AG09309 (cell line): Measurements from ENCODE around the gene KIDINS220.

Source experiments
- DNase-seq: peaks from one replicate; pipeline ENCODE4 v3.0.0-alpha.2; 2010; ENCODE audit warnings: low read depth
- H3K4me3 ChIP-seq: 2 replicates; pipeline ENCODE4 v1.5.1; 2011; ENCODE audit warnings: mild to moderate bottlenecking, low read depth, low read length, moderate library complexity; ENCODE audit not compliant: control insufficient read depth
- CTCF ChIP-seq: IDR thresholded peaks from 2 replicates; pipeline ENCODE4 v1.5.1; 2011; ENCODE audit warnings: mild to moderate bottlenecking, low read depth, low read length, inconsistent platforms; ENCODE audit not compliant: insufficient read depth, control insufficient read depth; ENCODE audit errors: missing control alignments

Gene KIDINS220

GRCh38 chr2:8877894-8878293 is 40.5 kb upstream of the KIDINS220 start:
- no peak for DNase-seq
- no peak for TF ChIP-seq CTCF
- H3K4me3 ChIP-seq: no peak overlapping the region

GRCh38 chr2:8877332-8877731 is 39.9 kb upstream of the KIDINS220 start:
- DNase-seq: no peak
- TF ChIP-seq CTCF: no peak
- no peak overlapping the region for H3K4me3 ChIP-seq

GRCh38 chr2:8876628-8877027 is 39.2 kb upstream of the KIDINS220 start:
- DNase-seq: no peak
- no peak for TF ChIP-seq CTCF
- H3K4me3 ChIP-seq: no peak overlapping the region

GRCh38 chr2:8872821-8873432 is 35.5 kb upstream of the KIDINS220 start:
- no peak overlapping the region for H3K4me3 ChIP-seq
- DNase-seq: peak; percentile 21
- peak; percentile 61 for TF ChIP-seq CTCF

- DNase-seq: no peak
- no peak for TF ChIP-seq CTCF
- H3K4me3 ChIP-seq: no peak overlapping the region
Observed at GRCh38 chr2:8870441-8870840, 33.0 kb upstream of the KIDINS220 start.

GRCh38 chr2:8867363-8867762 is 29.9 kb upstream of the KIDINS220 start:
- no peak overlapping the region for H3K4me3 ChIP-seq
- no peak for DNase-seq
- TF ChIP-seq CTCF: no peak
